GM12878 (cell line): Measurements from ENCODE around the gene CHN2. TPM values are rescaled to one million over a fixed set of nuclear protein-coding genes. Genes with fewer than 3 reads are reported as not detected.

Source experiments
- ATAC-seq: fragments of 200-7000 bp; cut with Tn5 transposase; 3 replicates; pipeline ENCODE4 v1.9.1; 2020; ENCODE audit warnings: mild to moderate bottlenecking, moderate library complexity
- BruUV-seq: library from RNA; stranded (reverse); fragments of 400-500 nt; replicated peaks from 2 replicates; lab custom pipeline; 2021; lab: Mats Ljungman, UMichigan
- CTCF ChIA-PET: fragments of 300-600 bp; sonication (Branson Sonifier 250); formaldehyde crosslinking; extraction: SDS; loops from one replicate; lab custom pipeline; 2021; ENCODE audit warnings: inconsistent platforms; lab: Yijun Ruan, JAX
- POLR2A ChIA-PET: fragments of 350-600 bp; formaldehyde crosslinking; extraction: SDS; loops from one replicate; lab custom pipeline; 2021; ENCODE audit warnings: inconsistent platforms; lab: Charles Lee
- RAD21 ChIA-PET: fragments of 300-600 bp; sonication (Branson Sonifier 250); formaldehyde crosslinking; loops from one replicate; lab custom pipeline; 2023; ENCODE audit warnings: antibody characterized with exemption; ENCODE audit not compliant: unreplicated experiment; lab: Charles Lee
- SMC1A ChIA-PET: fragments of 300-600 bp; sonication (Branson Sonifier 250); formaldehyde crosslinking; loops from one replicate; lab custom pipeline; 2023; ENCODE audit not compliant: unreplicated experiment, uncharacterized antibody; lab: Charles Lee
- DNase-seq: peaks from one replicate; pipeline ENCODE4 v3.0.0-alpha.2; 2011; ENCODE audit warnings: low read depth, low spot score
- FAIRE-seq: peaks from 3 replicates; lab custom pipeline; 2011; peaks lifted over from hg19 to GRCh38; lab: Jason Lieb, UNC
- H2AFZ ChIP-seq: 2 replicates; pipeline ENCODE4 v1.6.0; 2011; ENCODE audit warnings: low read depth, low read length, control low read depth; ENCODE audit not compliant: control insufficient read depth
- H3K27ac ChIP-seq: 2 replicates; pipeline ENCODE4 v1.5.1; 2011; ENCODE audit warnings: control low read depth; ENCODE audit not compliant: control insufficient read depth, insufficient read depth
- H3K27me3 ChIP-seq, 2 experiments: replicated peaks in 1 of 2; 2 replicates each; pipeline versions ENCODE4 v1.6.0 to v1.6.1; 2011; ENCODE audit warnings: low read length in 1 of 2; ENCODE audit not compliant: control insufficient read depth in 2 of 2, insufficient read depth in 2 of 2
- H3K36me3 ChIP-seq, 2 experiments: 2 replicates each; pipeline ENCODE4 v1.5.1; 2011; ENCODE audit warnings: low read length in 1 of 2; ENCODE audit not compliant: control insufficient read depth in 2 of 2, insufficient read depth in 2 of 2
- H3K4me1 ChIP-seq: 2 replicates; pipeline ENCODE4 v1.6.1; 2011; ENCODE audit warnings: mild to moderate bottlenecking, low read length, moderate library complexity, mixed read lengths; ENCODE audit not compliant: control insufficient read depth, insufficient read depth
- H3K4me2 ChIP-seq: 2 replicates; pipeline ENCODE4 v1.6.0; 2011; ENCODE audit warnings: control low read depth; ENCODE audit not compliant: control insufficient read depth, insufficient read depth
- H3K4me3 ChIP-seq: fragments of 200-600 bp; sonication (generic); 2 replicates; pipeline ENCODE4 v1.5.1; 2016
- H3K79me2 ChIP-seq: 2 replicates; pipeline ENCODE4 v1.6.0; 2011; ENCODE audit warnings: low read length; ENCODE audit not compliant: control insufficient read depth, insufficient read depth
- H3K9ac ChIP-seq: 2 replicates; pipeline ENCODE4 v1.8.0; 2011; ENCODE audit warnings: low read length, control low read depth, mixed read lengths; ENCODE audit not compliant: control insufficient read depth, insufficient read depth
- H3K9me3 ChIP-seq: replicated peaks from 3 replicates; pipeline ENCODE4 v1.5.1; 2011; ENCODE audit warnings: mild to moderate bottlenecking, low read length; ENCODE audit not compliant: control insufficient read depth, insufficient read depth
- H4K20me1 ChIP-seq: 2 replicates; pipeline ENCODE4 v1.6.0; 2011; ENCODE audit not compliant: control insufficient read depth, insufficient read depth
- EP300 ChIP-seq, 2 experiments: fragments of 150-350 bp in 1 of 2; IDR thresholded peaks; 2 replicates each; pipeline ENCODE4 v1.6.1; 2011 to 2012; ENCODE audit warnings: low read depth in 2 of 2, low read length in 2 of 2, borderline replicate concordance in 1 of 2, improper control_type of control experiment in 1 of 2, inconsistent platforms in 1 of 2; ENCODE audit not compliant: control insufficient read depth in 1 of 2
- IKZF1 ChIP-seq: fragments of 450-650 bp; conservative IDR thresholded peaks from 2 replicates; pipeline ENCODE4 v1.6.1; 2017; ENCODE audit warnings: antibody characterized with exemption, mild to moderate bottlenecking
- IKZF2 ChIP-seq, 2 experiments: fragments of 450-650 bp; IDR thresholded peaks; 2 replicates each; pipeline ENCODE4 v1.6.1; 2017; ENCODE audit warnings: mild to moderate bottlenecking in 2 of 2, moderate library complexity in 2 of 2
- KDM1A ChIP-seq: fragments of 200-600 bp; sonication (generic); IDR thresholded peaks from 2 replicates; pipeline ENCODE4 v1.6.1; 2016; ENCODE audit warnings: borderline replicate concordance
- MEF2B ChIP-seq: fragments of 450-650 bp; IDR thresholded peaks from 2 replicates; pipeline ENCODE4 v1.6.1; 2018; ENCODE audit warnings: mild to moderate bottlenecking, moderate library complexity; ENCODE audit not compliant: partially characterized antibody, poor library complexity, severe bottlenecking
- MTA2 ChIP-seq: fragments of 450-650 bp; IDR thresholded peaks from 2 replicates; pipeline ENCODE4 v1.6.1; 2016; ENCODE audit warnings: low read depth, mild to moderate bottlenecking, moderate library complexity
- MTA3 ChIP-seq: IDR thresholded peaks from 2 replicates; pipeline ENCODE4 v1.6.1; 2012; ENCODE audit warnings: low read length, inconsistent platforms, borderline replicate concordance
- PKNOX1 ChIP-seq: fragments of 450-650 bp; IDR thresholded peaks from 2 replicates; pipeline ENCODE4 v1.6.1; 2016; ENCODE audit warnings: mild to moderate bottlenecking
- SPI1 ChIP-seq: IDR thresholded peaks from 2 replicates; pipeline ENCODE4 v1.6.1; 2011; ENCODE audit warnings: low read depth, mild to moderate bottlenecking, low read length, moderate library complexity, borderline replicate concordance; ENCODE audit not compliant: insufficient read depth
- TCF12 ChIP-seq: IDR thresholded peaks from 2 replicates; pipeline ENCODE4 v1.6.1; 2011; ENCODE audit warnings: low read depth, mild to moderate bottlenecking, low read length
- WGBS: methylation state at CpG from one replicate; pipeline ENCODE4 v1.1.6; 2016; ENCODE audit warnings: low lambda C conversion rate; ENCODE audit not compliant: insufficient replicate concordance, insufficient coverage; ENCODE audit errors: missing lambda C conversion rate; 5-methylcytosine and 5-hydroxymethylcytosine counted together
- in situ Hi-C: fragments of 300-500 bp; cut with MboI; formaldehyde crosslinking; loops from 9 replicates; pipeline ENCODE4 v1.14.3; 2018; ENCODE audit warnings: mixed read lengths
- intact Hi-C: fragments of 100-400 bp; cut with micrococcal nuclease; formaldehyde crosslinking; loops from one replicate; pipeline ENCODE4 v1.14.2; 2022; ENCODE audit not compliant: unreplicated experiment
- polyA plus RNA-seq, 11 experiments: library from polyadenylated mRNA; depleted of rRNA in 4 of 11; unstranded in 6 of 11; stranded (reverse) in 5 of 11; fragments of >200 nt; fragmentation: Nextera tagmentation in 4 of 11; fragmentation: Illumina TruSeq in 1 of 11; extraction: Ambion mirVana in 4 of 11; extraction: Trizol in 1 of 11; gene quantifications; 1 replicate in 1 of 11; 2 replicates in 10 of 11; pipeline versions ENCODE4 v1.2.1 to v1.2.3, GENCODE V29; 2011 to 2016; ENCODE audit warnings: inconsistent platforms in 2 of 11, missing spikeins in 2 of 11, low read depth in 1 of 11
- total RNA-seq, 4 experiments: library from RNA; depleted of rRNA in 3 of 4; stranded (reverse); fragments of >200 nt in 3 of 4; fragmentation: Illumina TruSeq in 1 of 4; extraction: Trizol in 1 of 4; gene quantifications; 2 replicates each; pipeline versions ENCODE4 v1.2.1 to v1.2.3, GENCODE V29; 2013 to 2021

The CHN2 gene
- total and polyA plus RNA-seq, 10 of the 15 experiments (the other 5 are each of a cell fraction or from before 2014, with no cell fraction given), result 0.11 to 3.8 (median 0.37) TPM; not detected in 2

- SMC1A ChIA-PET, result interaction anchor here (0.7 to 1.4 kb wide), 4 partner anchors 10 to 50 kb away, joined by 3 to 5 read pairs (median 4); no protein-coding TSS in a partner anchor
- CTCF ChIA-PET, result interaction anchor here (0.5 kb wide), 1 partner anchor 102 kb away, joined by 3 read pairs; no protein-coding TSS in a partner anchor
- H2AFZ ChIP-seq, result no peak overlapping the region
These were observed 125.3 kb downstream of the CHN2 start for GRCh38 chr7:29319719-29320521.

More at GRCh38 chr7:29319719-29320521, 125.3 kb downstream of the CHN2 start:
- no peaks in the 10 kb centered on the region for H3K9me3 ChIP-seq
- no peaks in the 10 kb centered on the region for H4K20me1 ChIP-seq
- 5% methylated on average over 10 of the region's 10 CpGs for WGBS
- in situ Hi-C loops, result no loop called here
- H3K4me1 ChIP-seq, result no peaks in the 10 kb centered on the region
- TF ChIP-seq MEF2B, result peak; percentile 41
- TF ChIP-seq MTA2, result 0 out of 2 replicates have a peak, but pooled peaks have one; percentile 26
- TF ChIP-seq KDM1A, result no peak
- peak; percentile 68; the same call in 1 of the 2 replicates for TF ChIP-seq TCF12
- TF ChIP-seq IKZF2 (IDR thresholded peaks at IDR 0.05), result peak; percentile 64 to 68; a peak in 3 of 4 replicates
- peak; percentile 42 to 45; a peak in 1 of 4 replicates for TF ChIP-seq EP300 (IDR thresholded peaks at IDR 0.05; ENCODE audit: borderline replicate concordance in 1 of 2, control insufficient read depth in 1 of 2, low read depth in 2 of 2, low read length in 2 of 2)
- TF ChIP-seq PKNOX1, result 0 out of 2 replicates have a peak, but pooled peaks have one; percentile 7
- peak; percentile 82 for TF ChIP-seq SPI1
- peak; percentile 62; the same call in 1 of the 2 replicates for TF ChIP-seq IKZF1
- no peak for TF ChIP-seq MTA3
- no peaks in the 10 kb centered on the region; a peak in 2 of 4 replicates for H3K27me3 ChIP-seq
- FAIRE-seq (peak; percentile 13), DNase-seq (peak; percentile 27), ATAC-seq (peak; percentile 98)
- intact Hi-C loops, result loop anchor here (5.0 kb wide), 1 partner anchor 87 kb away; no protein-coding TSS in a partner anchor
- H3K79me2 ChIP-seq, result no peaks in the 10 kb centered on the region
- no TSS peak for BruUV-seq
- no peak overlapping the region for H3K9ac ChIP-seq
- H3K36me3 ChIP-seq, result no peaks in the 10 kb centered on the region
- ChIA-PET POLR2A (no interaction called here), RAD21 (interaction anchor here (0.7 kb wide), 1 partner anchor 130 kb away, joined by 3 read pairs; no protein-coding TSS in a partner anchor)
- no peak overlapping the region for H3K27ac ChIP-seq
- no peak overlapping the region for H3K4me2 ChIP-seq
- no peak overlapping the region for H3K4me3 ChIP-seq
